HepG2 (cell line): ENCODE data around the gene CORO1C. TPM values are rescaled to one million over a fixed set of nuclear protein-coding genes. Genes with fewer than 3 reads are reported as not detected.

Source experiments
- ATAC-seq: fragments of 200-7000 bp; cut with Tn5 transposase; 3 replicates; pipeline ENCODE4 v1.9.1; 2020; ENCODE audit warnings: mild to moderate bottlenecking, moderate library complexity
- BruUV-seq: library from RNA; stranded (reverse); fragments of 400-500 nt; replicated peaks from 2 replicates; lab custom pipeline; 2021; lab: Mats Ljungman, UMichigan
- CTCF ChIA-PET: fragments of 300-600 bp; formaldehyde crosslinking; extraction: SDS; loops from one replicate; lab custom pipeline; 2021; ENCODE audit warnings: low total read pairs, inconsistent platforms, low intra/inter-chr PET ratio; lab: Yijun Ruan, JAX
- POLR2A ChIA-PET: fragments of 350-600 bp; sonication (Branson Sonifier 250); formaldehyde crosslinking; loops from one replicate; lab custom pipeline; 2020; ENCODE audit warnings: antibody characterized with exemption, inconsistent platforms; lab: Yijun Ruan, JAX
- DNase-seq: peaks from one replicate; pipeline ENCODE4 v3.0.0-alpha.2; 2015; ENCODE audit warnings: low spot score
- FAIRE-seq: peaks from 3 replicates; lab custom pipeline; 2011; peaks lifted over from hg19 to GRCh38; lab: Jason Lieb, UNC
- H2AFZ ChIP-seq: one replicate; pipeline ENCODE4 v1.6.1; 2011; ENCODE audit warnings: low read length, inconsistent platforms
- H3K27ac ChIP-seq: fragments of 300-600 bp; 3 replicates; pipeline ENCODE4 v1.8.0; 2011; ENCODE audit warnings: mixed run types, mild to moderate bottlenecking, mixed read lengths, low read length, inconsistent platforms; ENCODE audit not compliant: insufficient read depth; ENCODE audit errors: extremely low read length
- H3K27me3 ChIP-seq, 2 experiments: fragments of 200-600 bp in 1 of 2; 2 replicates in 1 of 2; 3 replicates in 1 of 2; pipeline versions ENCODE4 v1.6.0 to v1.8.0; 2011; ENCODE audit warnings: low read length in 2 of 2, mild to moderate bottlenecking in 2 of 2, moderate library complexity in 2 of 2, inconsistent platforms in 1 of 2; ENCODE audit not compliant: insufficient read depth in 2 of 2, control insufficient read depth in 1 of 2
- H3K36me3 ChIP-seq, 2 experiments: fragments of 200-600 bp in 1 of 2; replicated peaks in 1 of 2; 2 replicates in 1 of 2; 3 replicates in 1 of 2; pipeline versions ENCODE4 v1.5.1 to v1.8.0; 2011; ENCODE audit warnings: low read length in 2 of 2, inconsistent platforms in 1 of 2; ENCODE audit not compliant: insufficient read depth in 2 of 2, control insufficient read depth in 1 of 2
- H3K4me1 ChIP-seq: 2 replicates; pipeline ENCODE4 v1.5.1; 2012; ENCODE audit warnings: low read length, inconsistent platforms; ENCODE audit not compliant: insufficient read depth
- H3K4me2 ChIP-seq: 2 replicates; pipeline ENCODE4 v1.6.0; 2011; ENCODE audit warnings: low read depth, low read length, inconsistent platforms
- H3K4me3 ChIP-seq, 3 experiments: fragments of 200-600 bp in 1 of 3; sonication (generic), shearing (Covaris generic) in 1 of 3; replicated peaks in 1 of 3; 2 replicates each; pipeline ENCODE4 v1.5.1; 2011 to 2016; ENCODE audit warnings: low read length in 3 of 3, inconsistent platforms in 2 of 3, low read depth in 2 of 3, mild to moderate bottlenecking in 2 of 3, control low read depth in 1 of 3, mixed read lengths in 1 of 3; ENCODE audit not compliant: insufficient read depth in 1 of 3
- H3K79me2 ChIP-seq: one replicate; pipeline ENCODE4 v1.6.1; 2011; ENCODE audit warnings: low read length, inconsistent platforms; ENCODE audit not compliant: insufficient read depth
- H3K9ac ChIP-seq: 2 replicates; pipeline ENCODE4 v1.6.0; 2011; ENCODE audit warnings: mild to moderate bottlenecking, low read depth, low read length, inconsistent platforms; ENCODE audit not compliant: insufficient read depth
- H3K9me3 ChIP-seq: 2 replicates; pipeline ENCODE4 v1.5.1; 2012; ENCODE audit warnings: mild to moderate bottlenecking, low read length
- H4K20me1 ChIP-seq: 2 replicates; pipeline ENCODE4 v1.6.0; 2011; ENCODE audit warnings: inconsistent platforms, mild to moderate bottlenecking, low read length, moderate library complexity; ENCODE audit not compliant: insufficient read depth
- CHD4 ChIP-seq: fragments of 200-600 bp; sonication (generic); IDR thresholded peaks from 2 replicates; pipeline ENCODE4 v1.7.0; 2017; ENCODE audit warnings: mild to moderate bottlenecking, low read length, borderline replicate concordance
- MAFK ChIP-seq, 2 experiments: IDR thresholded peaks in 1 of 2; conservative IDR thresholded peaks in 1 of 2; 2 replicates each; pipeline ENCODE4 v1.6.1; 2011; ENCODE audit warnings: improper control_type of control experiment in 2 of 2, low read length in 2 of 2
- POLR2A ChIP-seq, 2 experiments: IDR thresholded peaks; 2 replicates each; pipeline ENCODE4 v1.6.1; 2011; ENCODE audit warnings: low read depth in 2 of 2, low read length in 2 of 2, mild to moderate bottlenecking in 1 of 2, moderate library complexity in 1 of 2; ENCODE audit not compliant: insufficient read depth in 1 of 2
- SMYD3 ChIP-seq: sonication (generic); formaldehyde crosslinking; IDR thresholded peaks from 2 replicates; pipeline ENCODE4 v1.8.1; 2023; ENCODE audit warnings: mild to moderate bottlenecking, missing genetic modification reagents
- TCF12 ChIP-seq, 2 experiments: fragments of 450-650 bp in 1 of 2; sonication (generic) in 1 of 2; formaldehyde crosslinking in 1 of 2; IDR thresholded peaks; 2 replicates each; pipeline versions ENCODE4 v1.6.1 to v1.8.0; 2017 to 2022; ENCODE audit warnings: antibody characterized with exemption in 1 of 2, mild to moderate bottlenecking in 1 of 2, missing genetic modification reagents in 1 of 2, moderate library complexity in 1 of 2
- YEATS2 ChIP-seq: sonication (generic); formaldehyde crosslinking; IDR thresholded peaks from 2 replicates; pipeline ENCODE4 v1.4.0; 2020; ENCODE audit warnings: missing genetic modification reagents, borderline replicate concordance
- ZNF235 ChIP-seq: sonication (generic); formaldehyde crosslinking; IDR thresholded peaks from 2 replicates; pipeline ENCODE4 v1.8.1; 2023; ENCODE audit warnings: mild to moderate bottlenecking, missing genetic modification reagents, borderline replicate concordance
- ZNF747 ChIP-seq: sonication (generic); formaldehyde crosslinking; IDR thresholded peaks from 2 replicates; pipeline ENCODE4 v1.8.1; 2023; ENCODE audit warnings: missing genetic modification reagents, mild to moderate bottlenecking, borderline replicate concordance
- ZSCAN9 ChIP-seq: IDR thresholded peaks from 2 replicates; pipeline ENCODE4 v1.6.1; 2016; ENCODE audit warnings: borderline replicate concordance
- WGBS: methylation state at CpG from one replicate; pipeline ENCODE4 v1.1.6; 2017; ENCODE audit warnings: low lambda C conversion rate; 5-methylcytosine and 5-hydroxymethylcytosine counted together
- in situ Hi-C: cut with HindIII; loops from 2 replicates; pipeline ENCODE4 v1.10.0; 2017; ENCODE audit warnings: low pct_unique_long_range_greater_than_20kb; ENCODE audit not compliant: extremely low pct_ligation_motif_present
- intact Hi-C: fragments of 100-400 bp; cut with micrococcal nuclease; formaldehyde crosslinking; loops from one replicate; pipeline ENCODE4 v1.10.0; 2022; ENCODE audit not compliant: unreplicated experiment
- polyA plus RNA-seq, 8 experiments: library from polyadenylated mRNA; depleted of rRNA in 3 of 8; stranded (reverse) in 7 of 8; unstranded in 1 of 8; fragments of >200 nt; fragmentation: Illumina TruSeq in 4 of 8; extraction: Trizol in 4 of 8; gene quantifications; 2 replicates each; pipeline versions ENCODE4 v1.2.1 to v1.2.3, GENCODE V29; 2011 to 2016; ENCODE audit warnings: low read depth in 4 of 8, missing spikeins in 1 of 8, mixed read lengths in 1 of 8; ENCODE audit not compliant: insufficient read depth in 1 of 8
- total RNA-seq, 5 experiments: library from RNA; depleted of rRNA; stranded (reverse); fragments of >200 nt; fragmentation: Illumina TruSeq; extraction: Trizol; gene quantifications; 2 replicates each; pipeline ENCODE4 v1.2.3, GENCODE V29; 2016; ENCODE audit warnings: low read depth in 1 of 5
- TF ChIP-seq, protein P1 (sequence below): sonication (generic); formaldehyde crosslinking; IDR thresholded peaks from 2 replicates; pipeline ENCODE4 v1.4.0; 2020; ENCODE audit warnings: mild to moderate bottlenecking, missing genetic modification reagents
- TF ChIP-seq, protein P2 (sequence below): sonication (generic); formaldehyde crosslinking; IDR thresholded peaks from 2 replicates; pipeline ENCODE4 v1.8.1; 2023; ENCODE audit warnings: missing genetic modification reagents, inconsistent platforms, borderline replicate concordance

CORO1C gene
- total and polyA plus RNA-seq, 2 of the 13 experiments (the other 11 are each of a cell fraction or from before 2014, with no cell fraction given), result 73.7 to 131 TPM

DNA sequence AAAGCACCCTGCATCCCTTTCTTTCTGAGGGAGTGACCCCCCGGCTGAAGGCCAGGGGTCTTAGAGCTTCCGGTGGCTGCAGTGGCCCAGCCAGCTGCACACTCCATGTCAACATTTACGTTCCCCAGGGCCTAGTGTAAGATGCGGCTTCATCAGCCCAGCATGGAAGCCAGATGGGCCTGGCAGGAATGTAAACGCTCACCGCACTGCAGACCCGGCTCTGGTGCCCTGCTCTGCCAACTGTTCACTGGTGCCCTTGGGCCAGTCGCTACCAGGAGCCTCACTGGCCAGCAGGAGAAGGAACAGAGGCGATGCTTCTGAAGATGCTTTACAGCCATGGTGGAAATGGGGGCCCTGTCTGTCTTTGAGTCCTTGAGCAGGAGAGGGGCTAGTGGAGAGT is 124.8 kb downstream of the CORO1C start (continued):
- TF ChIP-seq, protein P1, sequence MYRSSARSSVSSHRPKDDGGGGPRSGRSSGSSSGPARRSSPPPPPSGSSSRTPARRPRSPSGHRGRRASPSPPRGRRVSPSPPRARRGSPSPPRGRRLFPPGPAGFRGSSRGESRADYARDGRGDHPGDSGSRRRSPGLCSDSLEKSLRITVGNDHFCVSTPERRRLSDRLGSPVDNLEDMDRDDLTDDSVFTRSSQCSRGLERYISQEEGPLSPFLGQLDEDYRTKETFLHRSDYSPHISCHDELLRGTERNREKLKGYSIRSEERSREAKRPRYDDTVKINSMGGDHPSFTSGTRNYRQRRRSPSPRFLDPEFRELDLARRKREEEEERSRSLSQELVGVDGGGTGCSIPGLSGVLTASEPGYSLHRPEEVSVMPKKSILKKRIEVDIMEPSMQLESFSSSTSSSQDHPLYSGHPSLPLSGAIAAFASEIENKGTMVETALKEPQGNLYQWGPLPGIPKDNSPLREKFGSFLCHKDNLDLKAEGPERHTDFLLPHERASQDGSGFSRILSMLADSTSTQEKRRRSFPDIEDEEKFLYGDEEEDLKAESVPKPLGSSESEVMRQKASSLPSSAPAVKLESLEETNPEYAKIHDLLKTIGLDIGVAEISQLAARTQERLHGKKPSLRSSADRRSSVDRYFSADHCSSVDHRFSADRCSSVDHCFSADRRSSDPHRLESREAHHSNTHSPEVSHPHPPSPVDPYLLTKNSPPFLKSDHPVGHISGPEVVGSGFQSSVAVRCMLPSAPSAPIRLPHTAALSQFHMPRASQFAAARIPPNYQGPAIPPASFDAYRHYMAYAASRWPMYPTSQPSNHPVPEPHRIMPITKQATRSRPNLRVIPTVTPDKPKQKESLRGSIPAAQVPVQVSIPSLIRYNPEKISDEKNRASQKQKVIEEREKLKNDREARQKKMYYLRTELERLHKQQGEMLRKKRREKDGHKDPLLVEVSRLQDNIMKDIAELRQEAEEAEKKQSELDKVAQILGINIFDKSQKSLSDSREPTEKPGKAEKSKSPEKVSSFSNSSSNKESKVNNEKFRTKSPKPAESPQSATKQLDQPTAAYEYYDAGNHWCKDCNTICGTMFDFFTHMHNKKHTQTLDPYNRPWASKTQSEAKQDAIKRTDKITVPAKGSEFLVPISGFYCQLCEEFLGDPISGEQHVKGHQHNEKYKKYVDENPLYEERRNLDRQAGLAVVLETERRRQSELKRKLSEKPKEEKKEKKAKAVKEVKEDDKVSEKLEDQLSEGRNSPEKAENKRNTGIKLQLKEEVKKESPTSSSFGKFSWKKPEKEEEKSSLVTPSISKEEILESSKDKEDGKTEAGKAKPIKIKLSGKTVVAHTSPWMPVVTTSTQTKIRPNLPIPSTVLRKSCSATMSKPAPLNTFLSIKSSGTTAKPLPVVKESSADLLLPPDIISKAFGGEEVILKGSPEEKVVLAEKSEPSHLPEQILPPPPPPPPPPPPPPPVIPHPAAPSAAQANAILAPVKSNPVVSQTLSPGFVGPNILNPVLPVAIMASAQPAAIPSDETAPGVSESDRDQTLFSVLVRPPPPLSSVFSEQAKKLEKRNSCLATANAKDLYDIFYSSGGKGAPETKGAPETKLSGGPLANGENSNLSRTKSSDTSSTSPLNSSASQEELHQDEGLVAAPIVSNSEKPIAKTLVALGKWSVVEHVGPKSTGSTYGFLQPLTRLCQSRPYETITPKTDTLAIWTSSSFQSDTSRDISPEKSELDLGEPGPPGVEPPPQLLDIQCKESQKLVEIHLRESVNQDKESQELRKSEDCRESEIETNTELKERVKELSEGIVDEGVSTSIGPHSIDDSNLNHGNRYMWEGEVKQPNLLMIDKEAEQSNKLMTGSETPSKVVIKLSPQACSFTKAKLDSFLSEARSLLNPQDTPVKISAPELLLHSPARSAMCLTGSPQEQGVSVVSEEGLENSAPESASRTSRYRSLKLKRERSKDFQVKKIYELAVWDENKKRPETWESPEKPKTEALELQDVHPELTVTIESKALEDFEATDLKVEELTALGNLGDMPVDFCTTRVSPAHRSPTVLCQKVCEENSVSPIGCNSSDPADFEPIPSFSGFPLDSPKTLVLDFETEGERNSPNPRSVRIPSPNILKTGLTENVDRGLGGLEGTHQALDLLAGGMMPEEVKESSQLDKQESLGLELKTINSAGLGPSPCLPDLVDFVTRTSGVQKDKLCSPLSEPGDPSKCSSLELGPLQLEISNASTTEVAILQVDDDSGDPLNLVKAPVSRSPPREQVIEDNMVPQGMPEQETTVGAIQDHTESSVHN (CRISPR knock-in tag), result no peak

DNA sequence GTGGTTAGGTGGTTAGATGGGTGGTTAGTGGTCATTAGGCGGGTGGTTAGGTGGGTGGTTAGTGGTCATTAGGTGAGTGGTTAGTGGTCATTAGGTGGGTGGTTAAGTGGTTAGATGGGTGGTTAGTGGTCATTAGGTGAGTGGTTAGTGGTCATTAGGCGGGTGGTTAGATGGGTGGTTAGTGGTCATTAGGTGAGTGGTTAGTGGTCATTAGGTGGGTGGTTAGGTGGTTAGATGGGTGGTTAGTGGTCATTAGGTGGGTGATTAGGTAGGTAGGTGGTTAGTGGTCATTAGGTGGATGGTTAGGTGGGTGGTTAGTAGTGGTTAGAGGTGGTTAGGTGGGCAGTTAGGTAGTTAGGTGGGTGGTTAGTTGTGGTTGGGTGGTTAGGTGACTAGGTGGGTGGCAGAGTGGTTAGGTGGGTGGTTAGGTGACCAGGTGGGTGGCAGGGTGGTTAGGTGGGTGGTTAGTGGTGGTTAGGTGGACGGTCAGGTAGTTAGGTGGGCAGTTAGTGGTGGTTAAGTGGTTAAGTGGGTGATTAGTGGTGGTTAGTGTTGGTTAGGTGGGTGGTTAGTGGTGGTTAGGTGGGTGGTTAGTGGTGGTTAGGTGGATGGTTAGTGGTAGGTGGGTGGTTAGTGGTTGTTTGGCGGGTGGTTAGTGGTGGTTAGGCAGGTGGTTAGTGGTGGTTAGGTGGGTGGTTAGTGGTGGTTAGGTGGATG is 125.5 kb downstream of the CORO1C start:
- no peaks in the 10 kb centered on the region for H3K36me3 ChIP-seq
- ATAC-seq (no peak), FAIRE-seq (no peak), DNase-seq (no peak)
- no peaks in the 10 kb centered on the region for H3K9me3 ChIP-seq
- H3K4me2 ChIP-seq, result no peak overlapping the region
- H3K27ac ChIP-seq, result no peak overlapping the region
- H2AFZ ChIP-seq, result no peak overlapping the region
- H3K4me3 ChIP-seq, result no peak overlapping the region
- H4K20me1 ChIP-seq, result no peaks in the 10 kb centered on the region
- peaks cover 3 to 20% of the 10 kb centered on the region in 2 experiments; a peak in 3 of 5 replicates for H3K27me3 ChIP-seq
- intact Hi-C loops (no loop called here), in situ Hi-C loops (no loop called here)
- 58% methylated on average over 4 of the region's 4 CpGs for WGBS
- H3K9ac ChIP-seq, result no peak overlapping the region
- ChIA-PET CTCF (no interaction called here), POLR2A (no interaction called here)
- H3K79me2 ChIP-seq, result no peaks in the 10 kb centered on the region
- H3K4me1 ChIP-seq, result peaks cover 12% of the 10 kb centered on the region
- no TSS peak for BruUV-seq
- TF ChIP-seq MAFK (conservative IDR thresholded peaks at IDR 0.05 in 1 of 2, IDR thresholded peaks at IDR 0.05 in 1 of 2; ENCODE audit: low read length in 2 of 2), result no peak
- no peak for TF ChIP-seq YEATS2 (CRISPR knock-in tag)
- peak; percentile 78; the same call in 1 of the 2 replicates for TF ChIP-seq CHD4
- no peak for TF ChIP-seq ZNF235
- no peak for TF ChIP-seq POLR2A (IDR thresholded peaks at IDR 0.05; ENCODE audit: insufficient read depth in 1 of 2, low read depth in 2 of 2, low read length in 2 of 2)
- TF ChIP-seq, protein P2, sequence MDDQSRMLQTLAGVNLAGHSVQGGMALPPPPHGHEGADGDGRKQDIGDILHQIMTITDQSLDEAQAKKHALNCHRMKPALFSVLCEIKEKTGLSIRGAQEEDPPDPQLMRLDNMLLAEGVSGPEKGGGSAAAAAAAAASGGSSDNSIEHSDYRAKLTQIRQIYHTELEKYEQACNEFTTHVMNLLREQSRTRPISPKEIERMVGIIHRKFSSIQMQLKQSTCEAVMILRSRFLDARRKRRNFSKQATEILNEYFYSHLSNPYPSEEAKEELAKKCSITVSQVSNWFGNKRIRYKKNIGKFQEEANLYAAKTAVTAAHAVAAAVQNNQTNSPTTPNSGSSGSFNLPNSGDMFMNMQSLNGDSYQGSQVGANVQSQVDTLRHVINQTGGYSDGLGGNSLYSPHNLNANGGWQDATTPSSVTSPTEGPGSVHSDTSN (CRISPR knock-in tag), result no peak
- TF ChIP-seq ZSCAN9 (CRISPR knock-in tag), result no peak
- no peak for TF ChIP-seq ZNF747 (CRISPR knock-in tag)
- no peak for TF ChIP-seq SMYD3 (CRISPR knock-in tag)
- peak; percentile 91; the same call in 1 of the 2 replicates for TF ChIP-seq TCF12 (IDR thresholded peaks at IDR 0.05)
- no peak for TF ChIP-seq TCF12 (CRISPR knock-in tag; IDR thresholded peaks at IDR 0.05)
